ENCODE results near the gene ADISSP. TPM values are rescaled to one million over a fixed set of nuclear protein-coding genes. Genes with fewer than 3 reads are reported as not detected.
A peak's percentile ranks its signal among the peaks of the same experiment; 100 is the strongest.

ADISSP gene
- total RNA-seq, 1 donor from 2014 or later, result 43.2 TPM

- Mint-ChIP-seq H3K4me3 (ENCODE audit: unreplicated experiment) (peak overlapping the region; percentile 86), H3K36me3 (ENCODE audit: low read depth, unreplicated experiment) (no peaks in the 10 kb centered on the region), H3K9me3 (ENCODE audit: unreplicated experiment) (no peaks in the 10 kb centered on the region), H3K4me1 (ENCODE audit: low read depth, unreplicated experiment) (peaks cover 6% of the 10 kb centered on the region), H3K27me3 (ENCODE audit: low read depth, unreplicated experiment) (peaks cover 2% of the 10 kb centered on the region), H3K27ac (ENCODE audit: unreplicated experiment) (peak overlapping the region; percentile 91)
- peaks cover 17% of the 10 kb centered on the region for H4K20me1 ChIP-seq (ENCODE audit: insufficient read depth, low read length)
- DNase-seq (ENCODE audit: low read depth) (peak; percentile 67), FAIRE-seq (no peak)
- H3K36me3 ChIP-seq (ENCODE audit: insufficient read depth, low read length), result no peaks in the 10 kb centered on the region
- H3K4me2 ChIP-seq (ENCODE audit: low read length), result peak overlapping the region; percentile 100
- peak overlapping the region; percentile 80 for H2AFZ ChIP-seq (ENCODE audit: low read depth, low read length)
- H3K79me2 ChIP-seq (ENCODE audit: insufficient read depth, low read length), result peaks cover 37% of the 10 kb centered on the region
- H3K27ac ChIP-seq (ENCODE audit: low read depth, low read length), result peak overlapping the region; percentile 96
- no peaks in the 10 kb centered on the region for H3K27me3 ChIP-seq (ENCODE audit: insufficient read depth, low read length)
- H3K9ac ChIP-seq (ENCODE audit: low read length), result peak overlapping the region; percentile 92
- H3K4me1 ChIP-seq (ENCODE audit: insufficient read depth, low read length), result peaks cover 35% of the 10 kb centered on the region
- peak overlapping the region; percentile 67 for H3K4me3 ChIP-seq (ENCODE audit: insufficient read depth, low read depth, low read length)
- no peak for TF ChIP-seq EZH2 (IDR thresholded peaks at IDR 0.05; ENCODE audit: insufficient read depth, low read length)
- TF ChIP-seq, protein P1, sequence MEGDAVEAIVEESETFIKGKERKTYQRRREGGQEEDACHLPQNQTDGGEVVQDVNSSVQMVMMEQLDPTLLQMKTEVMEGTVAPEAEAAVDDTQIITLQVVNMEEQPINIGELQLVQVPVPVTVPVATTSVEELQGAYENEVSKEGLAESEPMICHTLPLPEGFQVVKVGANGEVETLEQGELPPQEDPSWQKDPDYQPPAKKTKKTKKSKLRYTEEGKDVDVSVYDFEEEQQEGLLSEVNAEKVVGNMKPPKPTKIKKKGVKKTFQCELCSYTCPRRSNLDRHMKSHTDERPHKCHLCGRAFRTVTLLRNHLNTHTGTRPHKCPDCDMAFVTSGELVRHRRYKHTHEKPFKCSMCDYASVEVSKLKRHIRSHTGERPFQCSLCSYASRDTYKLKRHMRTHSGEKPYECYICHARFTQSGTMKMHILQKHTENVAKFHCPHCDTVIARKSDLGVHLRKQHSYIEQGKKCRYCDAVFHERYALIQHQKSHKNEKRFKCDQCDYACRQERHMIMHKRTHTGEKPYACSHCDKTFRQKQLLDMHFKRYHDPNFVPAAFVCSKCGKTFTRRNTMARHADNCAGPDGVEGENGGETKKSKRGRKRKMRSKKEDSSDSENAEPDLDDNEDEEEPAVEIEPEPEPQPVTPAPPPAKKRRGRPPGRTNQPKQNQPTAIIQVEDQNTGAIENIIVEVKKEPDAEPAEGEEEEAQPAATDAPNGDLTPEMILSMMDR (IDR thresholded peaks at IDR 0.05; ENCODE audit: insufficient read depth, low read depth, low read length), result peak; percentile 19
- H3K9me3 ChIP-seq (ENCODE audit: insufficient read depth, low read depth, low read length), result no peaks in the 10 kb centered on the region
Measured at GRCh38 chr20:3768342-3769130, 983 bp upstream of the ADISSP start.

- H3K27me3 ChIP-seq (ENCODE audit: insufficient read depth, low read length), result no peaks in the 10 kb centered on the region
- peak overlapping the region; percentile 67 for H3K4me3 ChIP-seq (ENCODE audit: insufficient read depth, low read depth, low read length)
- DNase-seq (ENCODE audit: low read depth) (no peak), FAIRE-seq (no peak)
- H3K79me2 ChIP-seq (ENCODE audit: insufficient read depth, low read length), result peaks cover 41% of the 10 kb centered on the region
- no peaks in the 10 kb centered on the region for H3K9me3 ChIP-seq (ENCODE audit: insufficient read depth, low read depth, low read length)
- H3K27ac ChIP-seq (ENCODE audit: low read depth, low read length), result no peak overlapping the region
- Mint-ChIP-seq H3K9me3 (ENCODE audit: unreplicated experiment) (no peaks in the 10 kb centered on the region), H3K27ac (ENCODE audit: unreplicated experiment) (no peak overlapping the region), H3K27me3 (ENCODE audit: low read depth, unreplicated experiment) (peaks cover 2% of the 10 kb centered on the region), H3K36me3 (ENCODE audit: low read depth, unreplicated experiment) (no peaks in the 10 kb centered on the region), H3K4me1 (ENCODE audit: low read depth, unreplicated experiment) (peaks cover 6% of the 10 kb centered on the region), H3K4me3 (ENCODE audit: unreplicated experiment) (peak overlapping the region; percentile 89)
- H3K4me1 ChIP-seq (ENCODE audit: insufficient read depth, low read length), result peaks cover 35% of the 10 kb centered on the region
- H4K20me1 ChIP-seq (ENCODE audit: insufficient read depth, low read length), result peaks cover 17% of the 10 kb centered on the region
- TF ChIP-seq, protein P1 (IDR thresholded peaks at IDR 0.05; ENCODE audit: insufficient read depth, low read depth, low read length), result no peak
- TF ChIP-seq EZH2 (IDR thresholded peaks at IDR 0.05; ENCODE audit: insufficient read depth, low read length), result no peak
- peak overlapping the region; percentile 100 for H3K4me2 ChIP-seq (ENCODE audit: low read length)
- H3K9ac ChIP-seq (ENCODE audit: low read length), result peak overlapping the region; percentile 81
- H3K36me3 ChIP-seq (ENCODE audit: insufficient read depth, low read length), result no peaks in the 10 kb centered on the region
- peak overlapping the region; percentile 80 for H2AFZ ChIP-seq (ENCODE audit: low read depth, low read length)
Measured at GRCh38 chr20:3767110-3767426, 485 bp downstream of the ADISSP start.
